Activated B cell treated with CpG ODN at 0.5 μM for 24 hours (primary cell): ENCODE data around the gene IKBKE. TPM values are rescaled to one million over a fixed set of nuclear protein-coding genes. Genes with fewer than 3 reads are reported as not detected.

Experiments
- ATAC-seq: fragments of 200-7000 bp; cut with Tn5 transposase; one replicate; pipeline ENCODE4 v1.10.0; 2021; ENCODE audit warnings: low read depth, mild to moderate bottlenecking, moderate library complexity
- CTCF ChIA-PET: fragments of 350-600 bp; sonication (Branson Sonifier 250); formaldehyde crosslinking; loops from one replicate; lab custom pipeline; 2021; ENCODE audit warnings: antibody characterized with exemption; lab: Charles Lee
- POLR2A ChIA-PET: fragments of 350-600 bp; sonication (Branson Sonifier 250); formaldehyde crosslinking; loops from one replicate; lab custom pipeline; 2021; ENCODE audit warnings: antibody characterized with exemption; lab: Charles Lee
- DNase-seq: peaks from one replicate; pipeline ENCODE4 v3.0.0; 2022
- H3K27ac Mint-ChIP-seq: one replicate; pipeline ENCODE4 v1.8.0; 2020; ENCODE audit warnings: mixed read lengths
- H3K27me3 Mint-ChIP-seq: one replicate; pipeline ENCODE4 v1.8.0; 2021; ENCODE audit warnings: mixed read lengths
- H3K36me3 Mint-ChIP-seq: one replicate; pipeline ENCODE4 v1.8.0; 2021; ENCODE audit warnings: low read depth, mixed read lengths
- H3K4me1 Mint-ChIP-seq: one replicate; pipeline ENCODE4 v1.8.0; 2021; ENCODE audit warnings: mixed read lengths
- H3K4me3 Mint-ChIP-seq: one replicate; pipeline ENCODE4 v1.8.0; 2020; ENCODE audit warnings: mild to moderate bottlenecking, mixed read lengths
- H3K9me3 Mint-ChIP-seq: one replicate; pipeline ENCODE4 v1.8.0; 2020; ENCODE audit warnings: mixed read lengths
- CTCF ChIP-seq: fragments of 200-600 bp; IDR thresholded peaks from one replicate; pipeline ENCODE4 v1.8.0; 2022; ENCODE audit warnings: antibody characterized with exemption, mild to moderate bottlenecking
- intact Hi-C: fragments of 100-400 bp; cut with micrococcal nuclease; formaldehyde crosslinking; loops from one replicate; pipeline ENCODE4 v1.15.1; 2024
- total RNA-seq: library from RNA; stranded (reverse); gene quantifications from 2 replicates; pipeline ENCODE4 v1.2.3, GENCODE V29; 2022

The IKBKE gene
- total RNA-seq, 1 donor from 2014 or later, result 56.3 TPM

- intact Hi-C loops, result no loop called here
Measured at GRCh38 chr1:206484901-206485300, 14.6 kb downstream of the IKBKE start.

GRCh38 chr1:206486995-206487788, 16.9 kb downstream of the IKBKE start:
- no peak overlapping the region for H3K4me3 Mint-ChIP-seq
- intact Hi-C loops, result no loop called here
- no peak for TF ChIP-seq CTCF
- CTCF ChIA-PET, result no interaction called here
- H3K27me3 Mint-ChIP-seq, result no peaks in the 10 kb centered on the region
- no peaks in the 10 kb centered on the region for H3K9me3 Mint-ChIP-seq
- H3K27ac Mint-ChIP-seq, result no peak overlapping the region
- no peaks in the 10 kb centered on the region for H3K4me1 Mint-ChIP-seq
- no peak for DNase-seq
- H3K36me3 Mint-ChIP-seq, result peaks cover 75% of the 10 kb centered on the region
- no peak for ATAC-seq
- POLR2A ChIA-PET, result no interaction called here

More at GRCh38 chr1:206484901-206485300, 14.6 kb downstream of the IKBKE start:
- H3K4me1 Mint-ChIP-seq, result peaks cover 10% of the 10 kb centered on the region
- no peak for ATAC-seq
- H3K9me3 Mint-ChIP-seq, result no peaks in the 10 kb centered on the region
- CTCF ChIA-PET, result interaction anchor here (0.8 kb wide), 1 partner anchor 11 kb away, joined by 3 read pairs; no protein-coding TSS in a partner anchor
- no peak overlapping the region for H3K27ac Mint-ChIP-seq
- H3K27me3 Mint-ChIP-seq, result no peaks in the 10 kb centered on the region
- no peak for DNase-seq
- no peak for TF ChIP-seq CTCF
- POLR2A ChIA-PET, result no interaction called here
- H3K36me3 Mint-ChIP-seq, result peaks cover 75% of the 10 kb centered on the region
- no peak overlapping the region for H3K4me3 Mint-ChIP-seq

- ChIA-PET POLR2A (no interaction called here), CTCF (interaction anchor here (3.7 kb wide), 1 partner anchor 57 kb away, joined by 48 read pairs; no protein-coding TSS in a partner anchor)
- no peak overlapping the region for H3K27ac Mint-ChIP-seq
- H3K27me3 Mint-ChIP-seq, result no peaks in the 10 kb centered on the region
- peaks cover 74% of the 10 kb centered on the region for H3K36me3 Mint-ChIP-seq
- ATAC-seq (no peak), DNase-seq (no peak)
- no peak for TF ChIP-seq CTCF
- no peaks in the 10 kb centered on the region for H3K4me1 Mint-ChIP-seq
- H3K4me3 Mint-ChIP-seq, result no peak overlapping the region
- intact Hi-C loops, result no loop called here
- no peaks in the 10 kb centered on the region for H3K9me3 Mint-ChIP-seq
Measured at GRCh38 chr1:206487970-206488369, 17.7 kb downstream of the IKBKE start.

GRCh38 chr1:206488466-206488865, 18.2 kb downstream of the IKBKE start:
- ChIA-PET CTCF (interaction anchor here (1.8 to 4.1 kb wide), 4 partner anchors 24 to 176 kb away, joined by 5 to 48 read pairs (median 38); no protein-coding TSS in a partner anchor), POLR2A (no interaction called here)
- H3K27me3 Mint-ChIP-seq, result no peaks in the 10 kb centered on the region
- no peaks in the 10 kb centered on the region for H3K4me1 Mint-ChIP-seq
- H3K9me3 Mint-ChIP-seq, result no peaks in the 10 kb centered on the region
- intact Hi-C loops, result no loop called here
- TF ChIP-seq CTCF, result no peak
- H3K27ac Mint-ChIP-seq, result no peak overlapping the region
- no peak overlapping the region for H3K4me3 Mint-ChIP-seq
- ATAC-seq (no peak), DNase-seq (no peak)
- peaks cover 74% of the 10 kb centered on the region for H3K36me3 Mint-ChIP-seq
